ENCODE measurements around the gene ZBTB46. TPM values are rescaled to one million over a fixed set of nuclear protein-coding genes. Genes with fewer than 3 reads are reported as not detected.

ZBTB46 gene
- total RNA-seq, 1 donor from 2014 or later = 7.4 TPM

- H3K4me1 ChIP-seq = no peaks in the 10 kb centered on the region
- no peaks in the 10 kb centered on the region for H3K9me3 ChIP-seq
- intact Hi-C loops (cut with DNase I) = no loop called here
- no peak for DNase-seq (ENCODE audit: extremely low spot score in 2 of 2)
- TF ChIP-seq POLR2A (IDR thresholded peaks at IDR 0.05) (no peak), CTCF (IDR thresholded peaks at IDR 0.05) (no peak), POLR2AphosphoS5 (IDR thresholded peaks at IDR 0.05; ENCODE audit: insufficient read depth in 1 of 2, low read depth in 1 of 2) (no peak)
- no peaks in the 10 kb centered on the region for H3K36me3 ChIP-seq
- H3K27ac ChIP-seq = no peak overlapping the region
- H3K4me3 ChIP-seq = no peak overlapping the region
- no peaks in the 10 kb centered on the region for H3K27me3 ChIP-seq
These were observed 35.8 kb downstream of the ZBTB46 start for GRCh38 chr20:63795178-63795830.

- Histone ChIP-seq H3K4me3 (no peak overlapping the region), H3K27ac (no peak overlapping the region), H3K9me3 (no peaks in the 10 kb centered on the region), H3K4me1 (no peaks in the 10 kb centered on the region), H3K27me3 (no peaks in the 10 kb centered on the region), H3K36me3 (no peaks in the 10 kb centered on the region)
- no peak for DNase-seq (ENCODE audit: extremely low spot score in 2 of 2)
- TF ChIP-seq CTCF (IDR thresholded peaks at IDR 0.05) = no peak
- no peak for TF ChIP-seq POLR2AphosphoS5 (IDR thresholded peaks at IDR 0.05; ENCODE audit: insufficient read depth in 1 of 2, low read depth in 1 of 2)
- intact Hi-C loops (cut with DNase I) = no loop called here
These were observed 36.5 kb downstream of the ZBTB46 start for GRCh38 chr20:63794614-63795013.

- no peak overlapping the region for H3K4me3 ChIP-seq
- DNase-seq (ENCODE audit: extremely low spot score in 2 of 2) = no peak
- TF ChIP-seq CTCF (IDR thresholded peaks at IDR 0.05) (no peak), POLR2A (IDR thresholded peaks at IDR 0.05) (no peak), POLR2AphosphoS5 (IDR thresholded peaks at IDR 0.05; ENCODE audit: insufficient read depth in 1 of 2, low read depth in 1 of 2) (no peak)
- no peaks in the 10 kb centered on the region for H3K9me3 ChIP-seq
- H3K36me3 ChIP-seq = peaks cover 0 to 5% of the 10 kb centered on the region in 2 donors
- H3K27ac ChIP-seq = no peak overlapping the region
- intact Hi-C loops (cut with DNase I) = no loop called here
- no peaks in the 10 kb centered on the region for H3K27me3 ChIP-seq
- no peaks in the 10 kb centered on the region for H3K4me1 ChIP-seq
These were observed 38.2 kb downstream of the ZBTB46 start for GRCh38 chr20:63792866-63793265.

GRCh38 chr20:63791497-63792156, 39.4 kb downstream of the ZBTB46 start:
- no peak for DNase-seq (ENCODE audit: extremely low spot score in 2 of 2)
- no peak for TF ChIP-seq POLR2AphosphoS5 (IDR thresholded peaks at IDR 0.05; ENCODE audit: insufficient read depth in 1 of 2, low read depth in 1 of 2)
- no peak for TF ChIP-seq CTCF (IDR thresholded peaks at IDR 0.05)
- no peak for TF ChIP-seq POLR2A (IDR thresholded peaks at IDR 0.05)
- Histone ChIP-seq H3K27me3 (no peaks in the 10 kb centered on the region), H3K36me3 (peaks cover 0 to 5% of the 10 kb centered on the region in 2 donors), H3K27ac (no peak overlapping the region), H3K9me3 (no peaks in the 10 kb centered on the region), H3K4me1 (no peaks in the 10 kb centered on the region), H3K4me3 (no peak overlapping the region)
- intact Hi-C loops (cut with DNase I) = no loop called here

- H3K27ac ChIP-seq = no peak overlapping the region
- no peak overlapping the region for H3K4me3 ChIP-seq
- no peaks in the 10 kb centered on the region for H3K27me3 ChIP-seq
- H3K36me3 ChIP-seq = peaks cover 0 to 5% of the 10 kb centered on the region in 2 donors
- intact Hi-C loops (cut with DNase I) = no loop called here
- H3K4me1 ChIP-seq = no peaks in the 10 kb centered on the region
- TF ChIP-seq POLR2A (IDR thresholded peaks at IDR 0.05) = no peak
- no peak for TF ChIP-seq POLR2AphosphoS5 (IDR thresholded peaks at IDR 0.05; ENCODE audit: insufficient read depth in 1 of 2, low read depth in 1 of 2)
- TF ChIP-seq CTCF (IDR thresholded peaks at IDR 0.05) = no peak
- no peak for DNase-seq (ENCODE audit: extremely low spot score in 2 of 2)
- H3K9me3 ChIP-seq = no peaks in the 10 kb centered on the region
These were observed 40.4 kb downstream of the ZBTB46 start for GRCh38 chr20:63790572-63791168.

Measured in vagina (tissue), 2 donors.